Dedifferentiated amniotic fluid mesenchymal stem cell (primary cell): ENCODE results near the gene ERCC6L.
"Not testable (repeated sequence)": the region's sequence is repeated elsewhere in the genome, so short reads cannot be mapped to it uniquely, and the experiment has no call there.

Source experiments
- DNase-seq: peaks from one replicate; pipeline ENCODE4 v3.0.0-alpha.2; 2016; ENCODE audit errors: extremely low spot score

The ERCC6L gene

DNA sequence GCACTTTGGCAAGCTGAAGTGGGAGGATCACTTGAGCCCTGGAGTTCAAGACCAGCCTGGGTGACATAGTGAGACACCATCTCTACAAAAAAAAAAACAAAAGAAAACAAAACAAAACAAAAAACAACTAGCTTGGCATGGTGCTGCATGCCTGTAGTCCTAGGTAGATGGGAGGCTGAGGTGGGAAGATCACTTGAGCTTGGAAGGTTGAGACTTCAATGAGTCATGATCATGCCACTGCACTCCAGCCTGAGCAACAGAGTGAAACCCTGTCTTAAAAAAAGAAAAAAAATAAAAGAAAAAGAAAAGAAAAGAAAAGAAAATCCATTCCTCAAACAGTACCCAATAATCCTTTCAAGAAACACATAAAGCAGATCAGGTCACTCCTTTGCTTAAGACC lies 14.9 kb upstream of the ERCC6L start:
- DNase-seq: no peak

GRCh38 chrX:72247206-72247942 lies 8.5 kb upstream of the ERCC6L start:
- DNase-seq: no peak

DNA sequence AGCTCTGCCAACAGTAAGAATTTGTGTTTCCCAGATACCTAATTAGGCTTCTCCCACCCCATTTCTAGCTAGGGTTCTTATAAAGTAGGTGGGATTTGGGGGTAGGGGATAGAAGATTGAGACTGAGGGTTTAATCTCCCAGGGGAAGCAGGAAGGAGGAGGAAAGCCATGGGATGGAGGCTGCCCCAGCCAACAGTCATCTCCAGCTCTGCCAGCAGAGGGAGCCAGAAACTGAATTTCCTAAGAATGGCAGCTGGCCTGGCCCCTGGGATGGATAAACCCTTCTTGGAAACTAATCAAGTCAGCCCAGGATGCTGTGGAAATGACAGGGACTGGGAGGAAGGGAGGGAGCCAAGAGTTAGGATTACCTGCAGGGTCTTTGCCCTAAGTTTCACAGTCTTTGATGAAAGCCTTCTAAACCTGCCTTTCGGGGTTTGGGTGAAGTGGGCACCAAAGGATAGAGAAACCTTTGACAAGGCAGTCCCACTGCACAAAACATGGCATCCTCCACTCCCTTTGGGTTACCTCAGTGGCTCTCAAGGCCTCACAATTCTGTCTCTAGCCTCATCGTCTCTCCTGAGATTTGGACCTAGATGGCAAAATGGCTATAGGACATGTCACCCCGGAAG lies 6.7 kb upstream of the ERCC6L start:
- DNase-seq: peak; percentile 19

- DNase-seq: peak; percentile 55
Observed at GRCh38 chrX:72243472-72243871, 4.6 kb upstream of the ERCC6L start.

DNA sequence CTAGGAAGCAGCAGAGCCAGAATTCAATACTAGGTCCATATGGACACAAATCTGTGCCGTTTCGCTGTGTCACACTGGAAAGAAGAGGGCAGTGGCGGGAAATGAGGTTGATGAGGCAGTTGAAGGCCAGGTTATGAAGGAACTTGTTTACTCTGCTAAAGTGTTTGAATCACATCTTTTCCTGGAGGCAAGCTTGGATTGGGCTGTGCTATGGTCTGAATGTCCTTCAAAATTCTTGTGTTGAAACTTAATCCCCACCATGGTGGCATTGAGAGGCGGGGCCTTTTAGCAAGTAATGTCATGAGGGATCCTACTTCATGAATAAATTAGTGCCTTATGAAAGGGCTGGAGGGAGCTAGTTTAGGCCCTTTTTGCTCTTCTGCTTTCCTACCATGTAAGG lies 2.1 kb upstream of the ERCC6L start:
- no peak for DNase-seq

- DNase-seq: no peak
Observed at GRCh38 chrX:72238183-72238582, 644 bp downstream of the ERCC6L start.

DNA sequence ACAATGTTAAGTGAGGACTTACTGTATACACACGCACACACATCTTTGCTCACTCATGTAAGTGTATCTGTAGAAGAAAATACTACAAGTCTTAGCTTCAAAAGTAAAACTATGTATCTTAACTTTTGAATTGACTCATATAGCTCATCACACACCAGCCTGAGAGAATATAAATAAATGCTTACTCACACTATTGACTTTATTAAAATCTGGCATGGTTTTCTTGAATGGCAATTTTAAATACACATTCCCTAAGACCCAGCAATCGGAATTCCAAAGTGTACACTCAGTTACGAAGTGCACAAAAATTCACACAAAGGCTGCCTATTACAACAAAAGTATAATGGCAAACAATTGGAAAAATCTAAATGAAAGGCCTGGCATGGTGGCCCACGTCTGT lies 2.0 kb downstream of the ERCC6L start:
- no peak for DNase-seq

DNA sequence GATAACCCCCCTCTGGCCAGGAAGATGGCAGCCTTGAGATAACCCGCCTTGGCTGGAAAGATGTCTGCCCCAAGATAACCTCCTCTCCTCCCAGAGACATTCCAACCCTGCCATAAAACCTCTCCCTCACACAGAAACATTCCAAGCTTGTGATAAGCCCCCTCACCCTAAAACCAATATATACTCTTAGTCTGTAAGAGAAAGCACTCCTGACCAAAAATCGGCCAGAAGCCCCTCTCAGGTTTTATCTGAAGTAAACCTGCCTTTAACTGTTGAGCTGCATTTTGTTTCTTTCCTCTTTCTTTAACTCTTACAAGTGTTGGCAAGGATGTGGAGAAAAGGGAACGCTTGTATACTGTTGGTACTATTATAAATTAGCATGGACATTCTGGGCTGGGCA lies 8.5 kb downstream of the ERCC6L start:
- DNase-seq: no peak

GRCh38 chrX:72220375-72220774 lies 18.5 kb downstream of the ERCC6L start:
- DNase-seq: not testable (repeated sequence)

DNA sequence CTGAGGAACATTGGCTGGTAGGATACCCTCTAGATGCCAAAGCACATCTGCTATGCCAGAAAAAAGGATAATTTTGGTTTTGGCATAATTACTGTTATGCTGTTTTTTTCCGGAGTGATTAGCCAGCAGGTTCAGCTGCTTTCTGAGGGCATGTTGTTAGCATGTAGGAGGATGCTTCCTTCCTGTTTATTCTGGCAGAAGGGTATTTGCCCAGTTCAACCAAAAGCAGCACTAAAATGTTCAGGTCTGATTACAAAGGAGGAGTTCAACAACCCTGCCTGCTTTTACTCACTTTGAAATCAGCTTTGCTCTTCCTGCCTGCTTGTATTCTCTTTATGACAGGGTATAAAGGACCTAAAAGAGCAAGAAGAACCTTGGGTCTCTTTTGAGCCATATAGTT lies 21.9 kb downstream of the ERCC6L start:
- DNase-seq: no peak

GRCh38 chrX:72208126-72208800 lies 30.6 kb downstream of the ERCC6L start:
- no peak for DNase-seq

GRCh38 chrX:72207366-72207765 lies 31.5 kb downstream of the ERCC6L start:
- no peak for DNase-seq

GRCh38 chrX:72205706-72206105 lies 33.1 kb downstream of the ERCC6L start:
- DNase-seq: no peak

GRCh38 chrX:72203421-72203820 lies 35.4 kb downstream of the ERCC6L start:
- DNase-seq: no peak

GRCh38 chrX:72202792-72203401 lies 35.9 kb downstream of the ERCC6L start:
- DNase-seq: no peak

GRCh38 chrX:72201836-72202536 lies 36.8 kb downstream of the ERCC6L start:
- DNase-seq: peak; percentile 78

DNA sequence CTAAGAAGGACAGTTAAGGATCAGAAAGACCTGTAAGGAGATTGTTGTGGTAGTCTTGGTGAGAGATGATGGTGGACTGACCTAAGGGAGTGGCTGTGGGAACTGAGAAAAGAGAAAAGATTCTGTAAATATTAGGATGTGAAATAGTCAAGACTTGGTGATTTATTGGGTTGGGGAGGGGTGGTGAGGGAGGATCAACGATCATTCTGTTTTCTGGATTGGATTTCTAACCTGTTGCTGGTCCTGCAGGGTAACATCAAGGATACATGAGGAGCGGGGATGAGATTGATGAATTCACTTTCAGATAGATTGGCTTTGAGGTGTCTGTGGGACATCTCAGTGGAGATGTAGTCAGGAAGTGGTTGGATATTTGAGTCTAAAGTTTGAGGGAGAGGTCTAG lies 55.9 kb downstream of the ERCC6L start:
- DNase-seq: no peak

DNA sequence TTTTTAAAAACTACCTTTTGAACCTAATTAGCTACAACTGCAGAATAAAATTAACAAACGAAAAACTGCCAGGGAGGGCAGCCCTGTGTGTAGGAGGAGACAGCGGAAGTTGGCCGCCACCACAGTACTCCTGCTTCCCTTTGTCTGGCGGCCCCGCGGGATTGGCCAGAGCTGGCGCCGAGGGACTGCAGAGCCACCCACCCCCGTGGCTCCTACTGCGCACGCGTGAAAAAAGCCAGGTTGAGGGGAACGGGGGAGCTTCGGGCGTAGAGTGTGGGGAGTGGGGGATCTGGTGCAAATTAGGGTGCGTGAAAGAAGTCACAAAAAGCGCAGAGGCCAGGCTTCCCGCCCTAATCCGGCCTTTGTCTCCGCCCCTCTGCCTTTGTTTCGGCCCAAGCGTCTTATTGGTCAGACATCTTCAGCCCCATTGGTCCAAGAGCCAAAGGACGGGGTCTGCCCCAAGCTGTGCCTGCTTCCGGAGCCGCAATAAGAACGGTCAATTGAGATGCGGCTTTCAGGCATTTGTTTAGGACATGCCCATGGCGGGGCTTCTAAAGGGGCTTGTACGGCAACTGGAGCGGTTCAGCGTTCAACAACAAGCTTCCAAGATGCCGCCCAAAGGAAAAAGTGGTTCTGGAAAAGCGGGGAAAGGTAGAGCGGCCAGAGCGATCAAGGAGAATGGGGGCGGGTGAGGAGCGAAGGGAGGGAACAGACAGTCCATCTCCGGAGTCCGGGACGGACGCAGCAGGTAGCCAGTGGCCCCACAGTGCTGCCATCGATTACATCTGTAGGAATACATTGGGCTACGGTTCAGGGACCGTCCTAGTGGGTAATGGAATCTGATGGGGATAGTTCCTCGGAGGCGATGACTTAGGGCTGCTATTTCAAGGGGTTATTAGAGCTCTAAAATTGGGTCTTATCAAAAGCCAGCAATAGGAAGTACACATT lies 57.4 kb downstream of the ERCC6L start, which contains the start of gene PIN4:
Gene PIN4 (plus strand): TSS at position 580 of the 948 bp plus-strand sequence. CDS start 29 bp downstream, at position 609.
- DNase-seq: peak; percentile 98

DNA sequence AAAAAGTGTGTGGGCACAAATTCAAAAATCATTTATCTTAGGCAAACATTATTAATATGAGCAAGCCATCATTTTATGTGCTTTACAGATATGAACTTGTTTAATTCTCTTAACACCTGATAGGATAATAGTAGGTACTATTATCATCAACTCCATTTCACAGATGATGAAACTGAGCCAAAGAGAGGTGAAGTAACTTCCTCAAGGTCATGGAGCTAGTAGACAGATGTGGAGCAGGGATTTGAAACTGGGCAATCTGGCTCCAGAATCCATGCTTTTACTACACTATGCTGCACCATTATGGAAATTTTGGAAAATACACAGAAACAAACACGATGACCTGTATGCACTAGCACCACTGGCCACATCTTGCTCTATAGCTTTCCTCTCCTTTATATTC lies 58.3 kb downstream of the ERCC6L start:
- DNase-seq: no peak

- no peak for DNase-seq
Observed at GRCh38 chrX:72176981-72177380, 61.8 kb downstream of the ERCC6L start.

DNA sequence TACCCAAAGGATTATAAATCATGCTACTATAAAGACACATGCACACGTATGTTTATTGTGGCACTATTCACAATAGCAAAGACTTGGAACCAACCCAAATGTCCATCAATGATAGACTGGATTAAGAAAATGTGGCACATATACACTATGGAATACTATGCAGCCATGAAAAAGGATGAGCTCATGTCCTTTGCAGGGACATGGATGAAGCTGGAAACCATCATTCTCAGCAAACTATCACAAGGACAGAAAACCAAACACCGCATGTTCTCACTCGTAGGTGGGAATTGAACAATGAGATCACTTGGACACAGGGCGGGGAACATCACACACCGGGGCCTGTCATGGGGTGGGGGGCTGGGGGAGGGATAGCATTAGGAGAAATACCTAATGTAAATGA lies 62.5 kb downstream of the ERCC6L start:
- DNase-seq: not testable (repeated sequence)
